ENCODE measurements around the gene SLC39A3. TPM values are rescaled to one million over a fixed set of nuclear protein-coding genes. Genes with fewer than 3 reads are reported as not detected.

SLC39A3 gene
- total RNA-seq, 4 donors from 2014 or later, result 20.2 to 27.0 (median 21.6) TPM

- no peak for DNase-seq (ENCODE audit: low spot score in 2 of 2)
- no peak overlapping the region for H3K4me3 ChIP-seq (ENCODE audit: low read depth, poor library complexity, severe bottlenecking)
- TF ChIP-seq CTCF (IDR thresholded peaks at IDR 0.05) (no peak), POLR2A (IDR thresholded peaks at IDR 0.05) (no peak)
- WGBS, 2 donors, result 92 to 93% methylated on average over 17 of the region's 17 CpGs
- intact Hi-C loops (cut with DNase I; ENCODE audit: low total_unique reads), result no loop called here
Measured at GRCh38 chr19:2759362-2759761, 19.5 kb upstream of the SLC39A3 start.

- intact Hi-C loops (cut with DNase I; ENCODE audit: low total_unique reads), result no loop called here
- TF ChIP-seq POLR2A (IDR thresholded peaks at IDR 0.05) (no peak), CTCF (IDR thresholded peaks at IDR 0.05) (no peak)
- DNase-seq (ENCODE audit: low spot score in 2 of 2), result no peak
- WGBS, 2 donors, result 91 to 93% methylated on average over 17 of the region's 17 CpGs
- no peak overlapping the region for H3K4me3 ChIP-seq (ENCODE audit: low read depth, poor library complexity, severe bottlenecking)
Measured at GRCh38 chr19:2758601-2759313, 18.9 kb upstream of the SLC39A3 start.

- 94 to 95% methylated on average over 43 to 47 of the region's 48 CpGs for WGBS, 2 donors
- no peak for DNase-seq (ENCODE audit: low spot score in 2 of 2)
- intact Hi-C loops (cut with DNase I; ENCODE audit: low total_unique reads), result no loop called here
- H3K4me3 ChIP-seq (ENCODE audit: low read depth, poor library complexity, severe bottlenecking), result no peak overlapping the region
- TF ChIP-seq POLR2A (IDR thresholded peaks at IDR 0.05) (no peak), CTCF (IDR thresholded peaks at IDR 0.05) (no peak)
Measured at GRCh38 chr19:2756921-2757881, 17.4 kb upstream of the SLC39A3 start.

GRCh38 chr19:2756477-2756876 is 16.7 kb upstream of the SLC39A3 start:
- no peak for TF ChIP-seq POLR2A (IDR thresholded peaks at IDR 0.05)
- TF ChIP-seq CTCF (IDR thresholded peaks at IDR 0.05), result no peak
- intact Hi-C loops (cut with DNase I; ENCODE audit: low total_unique reads), result no loop called here
- 83 to 85% methylated on average over 8 of the region's 8 CpGs for WGBS, 2 donors
- no peak for DNase-seq (ENCODE audit: low spot score in 2 of 2)
- H3K4me3 ChIP-seq (ENCODE audit: low read depth, poor library complexity, severe bottlenecking), result no peak overlapping the region

GRCh38 chr19:2755811-2756210 is 16.0 kb upstream of the SLC39A3 start:
- WGBS, 2 donors, result 89 to 90% methylated on average over 16 of the region's 16 CpGs
- TF ChIP-seq CTCF (IDR thresholded peaks at IDR 0.05), result no peak
- no peak for TF ChIP-seq POLR2A (IDR thresholded peaks at IDR 0.05)
- intact Hi-C loops (cut with DNase I; ENCODE audit: low total_unique reads), result no loop called here
- H3K4me3 ChIP-seq (ENCODE audit: low read depth, poor library complexity, severe bottlenecking), result no peak overlapping the region
- DNase-seq (ENCODE audit: low spot score in 2 of 2), result no peak
